GM18507 (cell line): ENCODE data around the gene LOXL3.

ENCODE experiments used
- DNase-seq: peaks from one replicate; pipeline ENCODE4 v3.0.0; 2011; ENCODE audit warnings: low read depth; ENCODE audit not compliant: insufficient read length; ENCODE audit errors: extremely low spot score
- FAIRE-seq: peaks from 2 replicates; lab custom pipeline; 2011; peaks lifted over from hg19 to GRCh38; lab: Jason Lieb, UNC

Gene LOXL3

DNA sequence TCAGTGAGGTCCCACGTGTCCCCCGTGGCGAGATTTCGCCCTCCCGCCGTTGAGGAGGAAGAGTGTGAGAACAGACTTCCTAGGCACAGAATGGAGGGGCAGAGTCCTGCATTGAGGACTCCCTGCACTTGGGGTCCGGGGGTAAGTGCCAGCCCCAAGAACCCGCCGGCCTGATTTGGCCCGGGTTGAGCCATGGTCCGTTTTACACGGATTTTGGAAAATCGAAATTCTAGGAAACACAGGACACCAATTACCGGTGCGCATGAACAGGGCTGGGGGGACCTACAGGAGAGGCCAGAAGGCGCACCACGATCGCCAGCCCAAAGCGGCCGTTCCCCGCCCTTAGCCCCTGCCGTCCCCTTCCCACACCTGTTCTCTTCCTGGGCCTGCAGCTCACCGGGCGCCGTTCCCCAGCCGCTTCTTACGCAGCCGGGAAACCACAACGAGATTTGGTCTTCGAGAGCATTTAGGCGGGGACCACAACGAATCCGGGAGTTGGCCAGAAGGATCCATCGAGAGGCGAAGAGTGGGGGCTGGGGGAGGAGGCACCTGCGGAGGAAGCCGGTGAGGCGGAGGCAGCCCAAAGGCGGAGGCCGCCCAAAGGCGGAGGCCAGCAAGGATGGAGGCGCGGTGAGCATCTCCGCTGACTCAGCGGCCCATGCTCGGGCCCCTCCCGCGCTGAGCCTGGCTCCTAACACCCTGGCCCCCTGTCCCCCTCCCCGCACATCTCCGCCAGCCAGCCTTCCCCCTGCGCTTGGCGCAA, 40.0 kb downstream of the LOXL3 start:
- no peak for DNase-seq
- no peak for FAIRE-seq

DNA sequence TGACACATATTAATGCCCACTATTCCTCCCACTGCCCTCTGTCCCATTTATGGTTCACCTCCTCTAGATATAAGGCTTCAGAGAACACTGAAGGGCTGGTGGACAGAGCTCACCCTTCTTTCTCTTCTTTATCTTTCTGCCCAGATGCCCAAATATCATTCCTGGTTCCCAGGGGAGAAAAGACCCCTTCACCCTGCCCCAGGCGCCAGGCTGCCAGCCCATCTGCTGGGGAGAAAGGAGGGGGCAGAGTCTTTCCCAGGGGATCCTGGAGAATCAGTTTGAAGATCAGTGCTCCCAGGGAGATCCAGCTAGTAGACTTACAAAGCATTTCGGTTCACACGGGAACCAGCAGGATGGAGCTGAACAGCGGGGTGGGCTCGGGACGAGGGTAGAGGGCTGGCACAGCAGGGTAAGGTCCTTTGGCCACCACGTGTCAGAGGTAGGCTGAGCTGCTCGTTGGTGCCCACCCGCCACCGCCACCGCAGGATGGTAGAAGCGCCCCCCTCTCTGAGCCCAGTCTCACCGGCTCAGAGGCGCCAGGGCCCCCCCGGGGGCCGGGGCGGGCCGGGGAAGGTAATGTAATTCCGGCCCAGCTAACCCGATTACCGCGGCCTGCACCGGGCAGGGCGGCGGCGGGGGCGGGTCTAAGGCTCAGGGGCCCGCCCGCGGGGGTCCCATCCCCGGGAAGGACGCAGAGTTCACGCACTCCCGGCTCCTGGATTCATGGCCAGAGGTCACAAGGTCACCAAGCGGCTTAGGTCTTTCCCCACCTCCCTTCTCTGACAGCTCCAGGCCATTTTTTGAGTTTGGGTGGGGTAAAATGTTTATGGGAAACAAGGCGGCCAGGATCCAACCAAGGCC, 40.8 kb downstream of the LOXL3 start:
- DNase-seq (no peak), FAIRE-seq (no peak)

DNA sequence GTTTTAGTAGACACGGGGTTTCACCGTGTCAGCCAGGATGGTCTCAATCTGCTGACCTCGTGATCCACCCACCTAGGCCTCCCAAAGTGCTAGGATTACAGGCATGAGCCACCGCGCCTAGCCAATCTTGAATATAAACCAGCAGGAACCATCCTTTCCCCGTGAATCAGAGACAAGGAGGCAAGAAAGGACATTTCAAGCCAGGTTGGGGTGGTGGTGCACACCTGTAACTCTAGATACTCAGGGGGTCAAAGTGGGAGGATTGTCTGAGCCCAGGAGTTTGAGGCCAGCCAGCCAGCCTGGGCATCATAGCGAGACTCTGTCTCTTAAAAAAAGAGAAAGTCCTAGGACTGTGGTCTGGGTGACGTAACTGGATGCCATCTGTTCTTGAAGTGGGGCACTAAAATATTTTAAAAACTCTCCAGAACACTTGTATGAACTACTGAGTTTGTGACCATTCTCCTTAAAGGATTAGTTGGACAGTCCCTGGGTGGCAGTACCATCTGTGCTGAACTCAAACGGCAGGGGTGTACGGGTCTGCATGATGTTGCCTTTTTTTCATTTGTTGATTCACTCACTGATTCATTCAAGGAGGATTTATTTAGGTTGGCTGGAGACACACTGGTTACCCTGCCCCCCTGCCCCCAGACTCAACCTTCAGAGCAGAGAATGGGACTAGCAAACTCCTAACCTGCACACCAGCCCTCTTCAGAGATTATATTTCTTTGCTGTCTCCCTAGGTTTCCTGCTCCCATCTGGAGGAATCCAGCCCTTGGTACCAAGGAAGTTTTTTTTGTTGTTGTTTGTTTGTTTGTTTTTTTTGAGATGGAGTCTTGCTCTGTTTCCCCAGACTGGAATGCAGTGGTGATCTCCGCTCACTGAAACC, 42.4 kb downstream of the LOXL3 start:
- FAIRE-seq (no peak), DNase-seq (no peak)

DNA sequence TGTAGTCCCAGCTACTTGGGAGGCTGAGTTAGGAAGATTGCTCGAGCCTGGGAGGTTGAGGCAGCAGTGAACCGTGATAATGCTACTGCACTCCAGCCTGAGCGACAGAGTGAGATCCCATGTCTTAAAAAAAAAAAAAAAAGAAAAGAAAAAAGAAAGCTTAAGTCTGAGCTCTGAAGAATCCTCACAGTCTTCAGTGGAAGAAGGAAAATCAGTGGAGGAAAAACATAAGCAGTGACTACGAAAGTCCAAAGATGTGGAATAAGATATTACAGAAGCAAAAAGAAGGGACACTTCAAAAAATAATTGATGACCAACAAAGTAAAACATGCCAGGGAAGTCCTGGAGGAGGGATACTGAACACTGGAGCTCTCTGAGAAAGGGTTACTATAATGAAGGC, 43.5 kb downstream of the LOXL3 start:
- FAIRE-seq (no peak), DNase-seq (no peak)

DNA sequence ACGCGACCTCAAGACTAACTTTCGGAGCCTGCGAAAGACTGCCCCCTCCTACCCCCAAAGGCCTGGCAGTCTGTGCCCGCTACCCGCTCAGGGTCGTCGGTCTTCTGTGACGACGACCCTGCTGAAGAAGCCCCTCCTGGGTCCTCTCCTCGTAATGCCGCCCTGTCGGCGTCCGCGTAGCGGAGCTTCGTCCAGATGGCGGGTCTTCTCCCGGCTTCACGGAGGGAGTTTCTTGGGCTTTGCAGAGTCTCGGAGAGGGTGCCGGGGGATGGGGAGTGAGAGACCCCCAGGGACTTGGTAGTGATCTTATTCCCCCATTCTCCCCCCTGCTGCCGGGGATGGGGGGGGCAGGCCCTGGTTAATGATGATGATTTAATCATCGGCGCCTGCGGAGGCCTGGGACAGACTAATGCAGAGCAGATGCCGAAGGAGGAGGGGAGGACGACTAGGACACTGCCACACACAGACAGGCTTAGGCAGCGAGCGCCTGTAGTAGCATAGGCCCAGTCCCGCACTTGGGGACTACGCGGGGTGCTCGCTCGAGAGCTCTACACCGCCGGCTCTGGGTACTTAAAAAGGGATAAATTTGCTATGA, 45.7 kb downstream of the LOXL3 start:
- DNase-seq (no peak), FAIRE-seq (no peak)

DNA sequence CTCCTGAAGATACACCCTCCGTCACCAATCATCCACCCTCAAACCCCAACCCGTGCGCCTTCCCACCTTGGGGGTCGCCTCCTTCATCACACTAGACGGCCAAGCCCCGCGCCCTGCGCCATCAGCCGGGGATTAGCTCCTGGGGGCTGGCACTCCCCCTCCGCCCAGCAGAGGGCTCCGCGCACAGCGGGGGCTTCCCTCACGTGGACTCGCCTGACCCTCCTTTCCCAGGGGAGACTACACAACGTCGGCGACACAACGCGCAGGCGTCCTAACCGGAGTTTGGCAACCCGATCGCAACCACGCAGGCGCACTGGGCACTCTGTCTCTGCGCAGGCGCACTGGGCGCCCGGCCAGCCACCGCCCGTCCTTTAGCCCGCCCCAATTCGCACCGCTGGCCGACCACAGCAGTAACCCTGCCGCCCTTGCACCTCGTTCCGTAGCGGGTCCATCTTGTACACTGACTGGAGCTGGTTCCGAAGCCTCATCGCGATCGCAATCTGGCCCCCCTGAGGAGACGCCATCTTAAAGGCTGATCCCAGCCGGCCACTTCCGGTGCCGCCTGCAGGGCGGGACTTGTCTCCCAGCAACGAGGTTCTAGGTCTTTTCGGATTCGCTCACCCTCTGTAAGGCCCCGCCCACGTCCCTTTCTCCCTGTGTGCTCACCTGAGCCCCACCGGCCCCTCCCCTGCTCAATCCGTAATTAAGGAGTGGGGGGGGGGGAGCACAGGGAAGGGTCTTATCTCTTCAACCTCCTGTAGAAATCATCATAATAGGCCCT, 46.4 kb downstream of the LOXL3 start, which contains the start of gene PCGF1:
PCGF1 (minus strand) TSS at position 551 of the 781 bp plus-strand sequence; CDS start at position 524, 27 bp downstream.
- FAIRE-seq (peak; percentile 93), DNase-seq (peak; percentile 90)

DNA sequence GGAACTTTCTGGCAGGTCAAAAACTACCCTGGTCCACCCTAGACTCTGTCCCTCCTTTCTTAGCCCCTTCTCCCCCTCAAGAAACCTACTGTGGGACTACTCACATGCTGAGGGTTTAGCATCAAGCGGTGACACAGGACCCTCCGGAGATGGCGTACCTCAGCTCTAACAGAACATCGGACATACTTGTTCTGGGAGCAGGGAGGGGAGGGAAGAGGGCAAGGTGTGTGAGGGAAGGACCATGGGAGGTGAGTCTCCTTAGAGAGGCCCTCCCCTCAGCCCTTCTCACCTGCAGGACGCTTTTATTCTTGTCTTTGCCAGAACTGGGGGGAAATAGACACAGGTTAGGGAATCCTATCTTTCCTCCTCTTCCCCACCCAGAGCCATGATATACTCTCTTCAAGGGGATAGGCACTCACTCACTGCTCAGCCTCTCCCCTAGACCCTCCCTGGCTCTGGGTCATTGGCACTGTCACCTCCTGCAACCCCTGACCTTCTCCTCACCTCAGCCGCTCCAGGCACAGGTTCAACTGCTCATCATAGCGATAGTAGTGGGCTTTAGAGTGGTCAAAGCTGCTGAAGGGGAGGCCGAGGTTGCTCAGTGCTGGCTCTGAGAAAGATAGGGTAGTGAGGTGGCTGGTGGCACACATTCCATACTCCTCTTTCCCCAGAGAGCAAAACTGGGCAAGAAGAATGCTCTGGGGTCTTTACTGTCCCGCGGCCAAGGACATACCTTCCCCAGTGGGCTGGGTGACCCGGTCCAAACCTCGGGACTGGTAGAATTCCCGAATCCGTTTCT, 48.1 kb downstream of the LOXL3 start:
- DNase-seq, result no peak
- FAIRE-seq, result no peak

DNA sequence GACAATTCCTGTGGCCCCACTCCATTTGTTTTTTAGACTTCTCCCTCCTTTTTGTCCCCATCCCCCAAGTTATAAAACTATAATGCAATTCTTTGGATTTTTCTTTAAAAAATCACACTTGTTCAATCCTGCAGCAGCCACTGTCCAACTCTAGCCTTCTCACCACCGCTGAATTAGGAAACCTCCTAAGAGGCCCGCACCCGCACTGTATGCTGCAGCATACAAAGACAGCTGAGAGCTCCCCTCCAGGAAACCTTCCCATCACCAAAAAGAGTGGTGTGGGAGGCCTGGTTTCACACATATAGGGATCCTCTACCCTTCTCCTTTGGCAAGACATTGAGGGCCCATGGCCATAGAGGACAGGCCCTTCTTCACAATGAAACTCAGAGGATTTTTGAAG, 49.2 kb downstream of the LOXL3 start:
- DNase-seq, result no peak
- FAIRE-seq, result no peak

DNA sequence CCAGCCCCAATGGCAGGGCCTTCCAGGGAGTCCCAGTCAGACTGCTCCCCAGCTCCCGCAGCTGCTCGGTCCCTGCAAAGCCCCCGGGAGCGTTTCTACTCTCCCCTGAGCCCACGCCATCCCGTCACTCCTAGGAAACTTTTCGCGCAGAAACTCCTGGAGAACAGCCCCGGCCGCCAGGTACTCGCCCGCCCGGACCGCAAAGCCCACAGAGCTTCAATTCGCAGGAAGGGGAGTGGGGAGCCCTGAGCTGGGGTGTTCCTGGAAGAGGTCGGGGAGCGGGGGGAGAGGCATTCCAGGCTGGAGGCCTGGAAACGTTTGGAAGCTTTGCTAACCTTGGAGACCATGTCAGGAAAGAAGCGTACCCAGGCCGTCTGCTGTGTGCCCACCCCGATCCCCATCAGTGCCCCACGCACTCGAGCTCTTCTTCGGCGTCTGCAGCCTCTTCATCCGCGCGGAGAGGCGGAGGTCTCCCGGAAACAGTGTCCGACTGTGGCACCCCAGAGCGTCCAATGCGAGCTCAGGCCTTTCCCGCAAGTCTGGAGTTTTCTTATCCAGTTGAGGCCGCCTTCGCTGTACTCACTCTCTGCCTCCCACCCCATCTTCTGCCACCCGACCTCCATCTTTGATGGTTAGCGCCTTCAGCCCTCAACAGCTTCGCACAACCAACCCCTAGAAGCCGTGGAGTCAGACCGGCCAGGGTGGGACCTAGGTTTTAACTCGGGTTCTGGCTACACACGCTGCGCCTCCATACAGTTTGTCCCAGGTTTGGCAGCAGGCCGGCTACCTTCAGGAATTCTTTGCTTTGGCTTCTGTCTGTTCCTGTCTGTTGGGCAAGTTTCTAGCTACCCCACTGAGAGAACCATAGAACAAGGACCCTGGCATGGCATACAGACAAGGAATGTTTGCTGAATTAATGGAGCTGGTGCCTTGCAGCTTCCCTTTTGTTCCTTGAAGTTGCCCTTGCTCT, 50.0 kb downstream of the LOXL3 start:
- DNase-seq (no peak), FAIRE-seq (no peak)

DNA sequence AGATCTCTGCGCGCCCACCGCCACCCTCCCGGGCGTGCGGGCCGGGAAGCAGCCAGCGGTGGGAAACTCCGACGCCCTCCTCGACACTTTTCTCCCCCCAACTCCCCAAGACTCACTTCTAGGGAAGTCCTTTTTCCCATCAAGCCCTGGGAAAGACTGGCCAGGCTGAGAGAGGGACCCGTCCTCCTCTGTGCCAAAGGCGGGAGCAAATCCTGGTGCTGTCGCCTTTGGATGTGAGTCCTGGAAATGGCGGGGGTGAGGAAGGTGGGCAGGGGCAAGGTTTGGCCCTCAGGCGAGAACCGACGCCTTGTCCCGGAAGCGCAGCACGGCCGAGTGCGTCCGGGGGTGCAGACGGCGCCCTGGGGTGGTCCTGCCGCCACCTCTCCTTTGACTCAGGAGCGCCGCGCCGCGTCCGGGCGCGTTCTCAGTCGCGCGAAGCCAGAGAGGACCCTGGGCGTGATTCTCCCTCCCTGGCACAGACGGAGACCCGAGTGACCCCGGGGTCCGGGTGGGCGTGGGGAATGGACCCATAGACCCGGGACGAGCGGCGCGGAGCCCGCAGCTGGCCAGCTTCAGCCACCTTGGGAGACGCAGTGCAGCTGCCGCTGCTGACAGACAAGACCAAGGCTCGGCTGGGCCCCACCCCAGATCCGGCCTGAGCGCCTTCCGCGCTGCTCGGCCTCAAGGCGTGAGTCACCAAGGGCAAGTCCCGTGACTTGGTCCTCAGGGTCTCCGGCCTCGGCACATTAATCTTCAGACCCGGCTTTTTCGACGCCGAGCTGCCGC, 50.8 kb downstream of the LOXL3 start:
- FAIRE-seq (peak; percentile 66), DNase-seq (peak; percentile 58)

DNA sequence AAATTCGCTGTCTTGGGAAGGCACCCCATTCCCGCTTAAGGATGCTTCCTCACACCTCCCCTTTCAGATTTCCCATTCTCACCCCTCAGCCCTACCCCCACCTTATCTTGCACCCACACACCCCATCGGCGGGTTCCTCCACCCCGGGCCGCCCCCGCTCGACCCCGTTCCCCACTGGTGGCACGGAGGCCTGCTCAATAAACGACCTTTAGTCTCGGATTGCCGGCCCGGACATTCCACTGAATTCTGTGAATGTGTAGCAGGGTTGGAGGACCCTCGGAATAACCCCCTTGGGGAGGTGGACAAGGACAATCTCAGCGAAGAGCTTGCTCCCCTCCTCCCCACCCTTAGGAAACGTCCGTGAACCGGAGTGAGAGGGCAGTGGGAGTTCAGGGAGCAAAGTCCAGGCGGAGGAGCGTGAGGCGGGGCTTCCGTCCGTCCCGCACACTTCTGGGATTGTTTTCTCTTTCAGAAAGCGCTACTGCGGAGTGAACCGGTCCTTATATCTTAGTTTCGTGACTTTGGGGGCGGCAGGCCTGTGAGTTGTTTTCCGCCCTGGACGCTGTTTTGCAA, 51.5 kb downstream of the LOXL3 start:
- FAIRE-seq, result no peak
- no peak for DNase-seq

DNA sequence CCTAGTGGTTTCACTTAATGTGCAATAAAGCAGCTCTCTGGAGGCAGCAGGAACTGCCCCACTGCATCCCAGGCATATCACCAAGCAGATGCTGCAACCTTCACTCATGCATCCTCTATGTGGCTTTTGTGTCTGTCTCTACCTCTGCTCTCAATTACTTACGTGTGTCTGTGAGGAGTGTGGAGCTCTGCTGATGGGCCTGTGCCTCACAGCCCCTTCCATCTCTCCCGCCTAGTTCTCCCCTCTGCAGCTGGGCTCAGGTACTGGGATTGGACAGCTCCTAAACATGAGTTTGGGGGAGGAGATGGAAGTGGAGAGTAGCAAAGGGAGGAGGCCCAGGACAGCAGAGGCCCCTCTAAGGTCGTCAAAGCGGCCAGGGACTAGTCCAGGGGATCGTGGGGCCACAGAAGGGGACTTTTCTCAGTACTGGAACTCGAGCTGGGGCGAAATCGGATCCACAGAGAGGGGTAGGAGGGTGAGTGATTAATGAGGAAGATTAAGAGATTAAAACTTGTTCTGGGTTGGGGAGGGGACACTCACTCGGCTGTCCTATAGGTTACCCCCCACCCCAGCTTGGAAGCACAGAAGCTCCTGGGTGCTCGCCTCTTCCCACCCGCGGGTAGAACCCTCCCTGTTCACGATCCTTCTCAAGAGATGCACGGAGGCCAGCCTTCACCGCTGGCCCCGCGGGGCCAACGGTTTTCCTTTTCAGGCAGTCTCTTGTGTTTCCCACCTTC, 52.2 kb downstream of the LOXL3 start:
- DNase-seq (no peak), FAIRE-seq (no peak)

DNA sequence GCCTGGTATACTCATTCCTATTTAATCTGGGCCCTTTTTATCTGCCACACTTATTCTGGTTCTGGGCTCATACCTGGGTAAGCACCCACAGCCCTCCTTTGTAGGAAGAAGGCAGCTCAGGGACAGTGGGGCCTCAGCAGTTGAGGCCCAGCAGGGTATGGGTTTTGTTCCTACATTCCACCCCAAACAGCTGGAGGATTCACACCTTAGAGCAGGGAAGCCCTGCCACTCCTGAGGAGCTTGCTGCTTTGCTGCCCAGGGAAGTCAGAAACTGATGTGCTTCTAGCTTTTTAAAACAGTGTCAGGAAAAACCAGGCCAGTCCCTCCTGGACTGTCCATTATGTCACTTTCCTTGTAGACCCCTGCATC, 53.2 kb downstream of the LOXL3 start:
- DNase-seq (no peak), FAIRE-seq (no peak)

DNA sequence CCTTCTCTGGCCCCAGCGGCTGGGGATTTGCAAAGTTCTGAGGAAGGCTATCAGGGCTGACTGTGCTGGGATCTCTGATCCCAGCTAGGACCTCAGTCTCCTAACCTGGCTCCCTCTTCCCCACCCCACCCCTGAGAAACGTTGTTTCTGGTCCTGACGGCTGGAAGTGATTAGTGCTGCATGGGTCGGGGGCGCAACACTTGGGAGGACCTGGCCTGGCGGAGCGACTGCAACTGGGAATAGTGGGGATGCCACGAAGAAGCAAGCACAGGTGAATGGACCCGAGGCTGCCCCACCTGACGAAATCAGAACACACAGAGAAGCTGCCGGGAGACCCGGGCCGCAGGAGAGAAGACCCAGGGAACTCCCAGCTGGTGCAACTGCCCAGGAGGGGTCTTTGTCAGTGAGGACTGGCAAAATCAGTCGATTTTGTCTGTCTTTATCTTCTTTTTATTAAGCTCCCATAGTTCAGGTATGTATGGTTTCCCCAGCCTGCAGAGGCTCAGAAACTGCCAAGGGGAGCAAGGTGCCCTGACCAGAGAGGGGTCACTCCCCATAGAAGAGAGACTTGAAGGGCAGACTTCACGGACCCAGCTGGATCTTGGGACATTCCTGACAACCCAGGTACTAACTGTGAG, 53.7 kb downstream of the LOXL3 start:
- FAIRE-seq (no peak), DNase-seq (no peak)
